HepG2 (cell line): ENCODE results near the gene SURF6. TPM values are rescaled to one million over a fixed set of nuclear protein-coding genes. Genes with fewer than 3 reads are reported as not detected.
A peak's percentile ranks its signal among the peaks of the same experiment; 100 is the strongest.

Experiments
- ATF7-NPFF ChIP-seq: sonication (generic); formaldehyde crosslinking; IDR thresholded peaks from 2 replicates; pipeline ENCODE4 v1.8.1; 2023; ENCODE audit warnings: mild to moderate bottlenecking, low read depth, missing genetic modification reagents, moderate library complexity
- GATAD1 ChIP-seq: IDR thresholded peaks from 2 replicates; pipeline ENCODE4 v1.6.1; 2016; ENCODE audit warnings: missing genetic modification reagents, missing compliant biosample characterization
- HNRNPH1 ChIP-seq: fragments of 200-400 bp; formaldehyde crosslinking; optimal IDR thresholded peaks from 2 replicates; pipeline ENCODE3; 2017; ENCODE audit warnings: mild to moderate bottlenecking, low read depth, low read length
- HOXD1 ChIP-seq: sonication (generic); formaldehyde crosslinking; IDR thresholded peaks from 2 replicates; pipeline ENCODE4 v1.5.0; 2020; ENCODE audit warnings: missing genetic modification reagents
- KIAA2018 ChIP-seq: sonication (generic); formaldehyde crosslinking; IDR thresholded peaks from 2 replicates; pipeline ENCODE4 v1.5.0; 2020; ENCODE audit warnings: mild to moderate bottlenecking, missing genetic modification reagents, borderline replicate concordance
- MLX ChIP-seq: IDR thresholded peaks from 2 replicates; pipeline ENCODE4 v1.6.1; 2016
- MXI1 ChIP-seq: IDR thresholded peaks from 3 replicates; pipeline ENCODE4 v1.6.1; 2012; ENCODE audit warnings: low read depth, low read length, inconsistent platforms, borderline replicate concordance
- NCOA5 ChIP-seq: sonication (generic); formaldehyde crosslinking; IDR thresholded peaks from 2 replicates; pipeline ENCODE4 v1.4.0; 2020; ENCODE audit warnings: missing genetic modification reagents
- NR2F1 ChIP-seq, 2 experiments: fragments of 450-650 bp in 1 of 2; formaldehyde crosslinking in 1 of 2; IDR thresholded peaks; 2 replicates each; pipeline versions ENCODE4 v1.5.0 to v1.6.1; 2016 to 2020; ENCODE audit warnings: mild to moderate bottlenecking in 1 of 2, missing compliant biosample characterization in 1 of 2, missing genetic modification reagents in 1 of 2, moderate library complexity in 1 of 2
- PAF1 ChIP-seq: IDR thresholded peaks from 2 replicates; pipeline ENCODE4 v1.6.1; 2016; ENCODE audit warnings: missing genetic modification reagents, missing compliant biosample characterization
- PHF20 ChIP-seq: sonication (generic); formaldehyde crosslinking; IDR thresholded peaks from 2 replicates; pipeline ENCODE4 v1.5.0; 2020; ENCODE audit warnings: mild to moderate bottlenecking, missing genetic modification reagents
- RARG ChIP-seq: sonication (generic); formaldehyde crosslinking; IDR thresholded peaks from 2 replicates; pipeline ENCODE4 v1.4.0; 2020; ENCODE audit warnings: low read depth, mild to moderate bottlenecking, missing genetic modification reagents
- SIN3B ChIP-seq: fragments of 150-350 bp; IDR thresholded peaks from 2 replicates; pipeline ENCODE4 v1.6.1; 2014; ENCODE audit warnings: low read length
- ZFP91 ChIP-seq: sonication (generic); formaldehyde crosslinking; IDR thresholded peaks from 2 replicates; pipeline ENCODE4 v1.9.0; 2022; ENCODE audit warnings: missing genetic modification reagents, mild to moderate bottlenecking, borderline replicate concordance
- ZFX ChIP-seq: sonication (generic); formaldehyde crosslinking; IDR thresholded peaks from 2 replicates; pipeline ENCODE4 v1.4.0; 2020; ENCODE audit warnings: mild to moderate bottlenecking, low read depth, missing genetic modification reagents, moderate library complexity
- ZNF205 ChIP-seq: IDR thresholded peaks from 2 replicates; pipeline ENCODE4 v1.6.1; 2018; ENCODE audit warnings: missing biosample characterization, missing genetic modification reagents
- ZNF451 ChIP-seq: sonication (generic); formaldehyde crosslinking; IDR thresholded peaks from 2 replicates; pipeline ENCODE4 v1.5.0; 2020; ENCODE audit warnings: mild to moderate bottlenecking, missing genetic modification reagents
- ZNF484 ChIP-seq: sonication (generic); formaldehyde crosslinking; IDR thresholded peaks from 2 replicates; pipeline ENCODE4 v1.5.1; 2020; ENCODE audit warnings: mild to moderate bottlenecking, low read depth, missing genetic modification reagents, borderline replicate concordance
- ZNF552 ChIP-seq: sonication (generic); formaldehyde crosslinking; IDR thresholded peaks from 2 replicates; pipeline ENCODE4 v1.9.0; 2022; ENCODE audit warnings: missing genetic modification reagents, mild to moderate bottlenecking, borderline replicate concordance
- polyA plus RNA-seq, 8 experiments: library from polyadenylated mRNA; depleted of rRNA in 3 of 8; stranded (reverse) in 7 of 8; unstranded in 1 of 8; fragments of >200 nt; fragmentation: Illumina TruSeq in 4 of 8; extraction: Trizol in 4 of 8; gene quantifications; 2 replicates each; pipeline versions ENCODE4 v1.2.1 to v1.2.3, GENCODE V29; 2011 to 2016; ENCODE audit warnings: low read depth in 4 of 8, missing spikeins in 1 of 8, mixed read lengths in 1 of 8; ENCODE audit not compliant: insufficient read depth in 1 of 8
- total RNA-seq, 5 experiments: library from RNA; depleted of rRNA; stranded (reverse); fragments of >200 nt; fragmentation: Illumina TruSeq; extraction: Trizol; gene quantifications; 2 replicates each; pipeline ENCODE4 v1.2.3, GENCODE V29; 2016; ENCODE audit warnings: low read depth in 1 of 5

SURF6 gene
- total and polyA plus RNA-seq, 2 of the 13 experiments (the other 11 are each of a cell fraction or from before 2014, with no cell fraction given), result 5.9 to 14.7 TPM

- no peak for TF ChIP-seq KIAA2018 (CRISPR knock-in tag)
- TF ChIP-seq ZFX, result peak; percentile 95
- TF ChIP-seq HNRNPH1, result no peak
- peak; percentile 95 for TF ChIP-seq ZNF451
- no peak for TF ChIP-seq PAF1
- peak; percentile 99 for TF ChIP-seq ZFP91 (CRISPR knock-in tag)
- TF ChIP-seq ZNF205 (CRISPR knock-in tag), result peak; percentile 91
- no peak for TF ChIP-seq NR2F1 (CRISPR knock-in tag; IDR thresholded peaks at IDR 0.05)
- TF ChIP-seq NCOA5, result no peak
- TF ChIP-seq SIN3B, result peak; percentile 72; the same call in 1 of the 2 replicates
- TF ChIP-seq PHF20 (CRISPR knock-in tag), result peak; percentile 96
- peak; percentile 97 for TF ChIP-seq ATF7-NPFF (CRISPR knock-in tag)
- peak; percentile 97 for TF ChIP-seq GATAD1 (CRISPR knock-in tag)
- no peak for TF ChIP-seq RARG (CRISPR knock-in tag)
- TF ChIP-seq MLX (CRISPR knock-in tag), result peak; percentile 73
- peak; percentile 97 for TF ChIP-seq MXI1
- no peak; the same call in 1 of the 2 replicates for TF ChIP-seq ZNF552 (CRISPR knock-in tag)
- no peak; the same call in 1 of the 2 replicates for TF ChIP-seq ZNF484 (CRISPR knock-in tag)
- TF ChIP-seq HOXD1, result peak; percentile 70; the same call in 1 of the 2 replicates
Observed at GRCh38 chr9:133335924-133336811, at the start of gene SURF6 (continued).
